Measurements from ENCODE around the gene BDKRB1.
A peak's percentile ranks its signal among the peaks of the same experiment; 100 is the strongest.

BDKRB1 gene

GRCh38 chr14:96261772-96262655 lies 6.0 kb downstream of the BDKRB1 start:
- no peak for DNase-seq

- no peak for DNase-seq
Observed at GRCh38 chr14:96263347-96264199, 7.6 kb downstream of the BDKRB1 start.

GRCh38 chr14:96264200-96264553 lies 8.2 kb downstream of the BDKRB1 start:
- DNase-seq: no peak

GRCh38 chr14:96264853-96265252 lies 8.8 kb downstream of the BDKRB1 start:
- DNase-seq: no peak

- no peak for DNase-seq
Observed at GRCh38 chr14:96265383-96266095, 9.5 kb downstream of the BDKRB1 start.

- DNase-seq: no peak
Observed at GRCh38 chr14:96267336-96267735, 11.3 kb downstream of the BDKRB1 start.

GRCh38 chr14:96267916-96268315 lies 11.9 kb downstream of the BDKRB1 start:
- DNase-seq: no peak

- no peak for DNase-seq
Observed at GRCh38 chr14:96268431-96269358, 12.7 kb downstream of the BDKRB1 start.

GRCh38 chr14:96269359-96269710 lies 13.3 kb downstream of the BDKRB1 start:
- DNase-seq: no peak

GRCh38 chr14:96270565-96271420 lies 14.8 kb downstream of the BDKRB1 start:
- DNase-seq: no peak

GRCh38 chr14:96271421-96271762 lies 15.4 kb downstream of the BDKRB1 start:
- DNase-seq: no peak

GRCh38 chr14:96272777-96273473 lies 16.9 kb downstream of the BDKRB1 start:
- no peak for DNase-seq

- no peak for DNase-seq
Observed at GRCh38 chr14:96273629-96274028, 17.6 kb downstream of the BDKRB1 start.

GRCh38 chr14:96274122-96274521 lies 18.1 kb downstream of the BDKRB1 start:
- no peak for DNase-seq

- DNase-seq: no peak
Observed at GRCh38 chr14:96274543-96274942, 18.5 kb downstream of the BDKRB1 start.

GRCh38 chr14:96275177-96276112 lies 19.4 kb downstream of the BDKRB1 start:
- DNase-seq: peak; percentile 64 to 71

- DNase-seq: no peak
Observed at GRCh38 chr14:96277890-96278289, 21.9 kb downstream of the BDKRB1 start.

- DNase-seq: no peak
Observed at GRCh38 chr14:96279564-96279963, 23.6 kb downstream of the BDKRB1 start.

GRCh38 chr14:96280104-96280503 lies 24.1 kb downstream of the BDKRB1 start:
- no peak for DNase-seq

- DNase-seq: no peak
Observed at GRCh38 chr14:96281486-96281885, 25.5 kb downstream of the BDKRB1 start.
